ENCODE results near the gene EVI2A. TPM values are rescaled to one million over a fixed set of nuclear protein-coding genes. Genes with fewer than 3 reads are reported as not detected.

Gene EVI2A
- total RNA-seq, 1 donor from 2014 or later: not detected

DNA sequence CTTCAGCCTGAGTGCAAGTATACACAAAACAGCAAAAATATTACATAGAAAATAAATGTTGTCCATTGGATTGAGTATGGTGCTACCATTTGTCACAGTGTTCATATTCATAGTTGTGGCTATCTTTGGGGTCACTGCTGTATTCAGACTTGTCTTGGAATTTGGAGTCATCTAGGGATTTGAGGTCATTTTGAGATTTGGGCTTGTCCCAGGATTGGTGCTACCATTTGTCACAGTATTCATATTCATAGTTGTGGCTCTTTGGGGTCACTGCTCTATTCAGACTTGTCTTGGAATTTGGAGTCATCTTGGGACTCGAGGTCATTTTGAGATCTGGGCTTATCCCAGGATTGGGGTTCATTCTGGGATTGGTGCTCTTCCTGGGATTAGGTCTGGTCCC lies 49.2 kb downstream of the EVI2A start:
- Mint-ChIP-seq H3K27ac (ENCODE audit: unreplicated experiment) (no peak overlapping the region), H3K27me3 (ENCODE audit: unreplicated experiment) (no peaks in the 10 kb centered on the region), H3K4me3 (ENCODE audit: unreplicated experiment) (no peak overlapping the region), H3K9me3 (ENCODE audit: unreplicated experiment) (no peaks in the 10 kb centered on the region), H3K4me1 (ENCODE audit: unreplicated experiment) (peaks cover 16% of the 10 kb centered on the region), H3K36me3 (ENCODE audit: low read depth, unreplicated experiment) (peaks cover 26% of the 10 kb centered on the region)
- no peak for DNase-seq (ENCODE audit: low spot score)
- TF ChIP-seq, protein P1, sequence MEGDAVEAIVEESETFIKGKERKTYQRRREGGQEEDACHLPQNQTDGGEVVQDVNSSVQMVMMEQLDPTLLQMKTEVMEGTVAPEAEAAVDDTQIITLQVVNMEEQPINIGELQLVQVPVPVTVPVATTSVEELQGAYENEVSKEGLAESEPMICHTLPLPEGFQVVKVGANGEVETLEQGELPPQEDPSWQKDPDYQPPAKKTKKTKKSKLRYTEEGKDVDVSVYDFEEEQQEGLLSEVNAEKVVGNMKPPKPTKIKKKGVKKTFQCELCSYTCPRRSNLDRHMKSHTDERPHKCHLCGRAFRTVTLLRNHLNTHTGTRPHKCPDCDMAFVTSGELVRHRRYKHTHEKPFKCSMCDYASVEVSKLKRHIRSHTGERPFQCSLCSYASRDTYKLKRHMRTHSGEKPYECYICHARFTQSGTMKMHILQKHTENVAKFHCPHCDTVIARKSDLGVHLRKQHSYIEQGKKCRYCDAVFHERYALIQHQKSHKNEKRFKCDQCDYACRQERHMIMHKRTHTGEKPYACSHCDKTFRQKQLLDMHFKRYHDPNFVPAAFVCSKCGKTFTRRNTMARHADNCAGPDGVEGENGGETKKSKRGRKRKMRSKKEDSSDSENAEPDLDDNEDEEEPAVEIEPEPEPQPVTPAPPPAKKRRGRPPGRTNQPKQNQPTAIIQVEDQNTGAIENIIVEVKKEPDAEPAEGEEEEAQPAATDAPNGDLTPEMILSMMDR (IDR thresholded peaks at IDR 0.05; ENCODE audit: unreplicated experiment): no peak

- Mint-ChIP-seq H3K9me3 (ENCODE audit: unreplicated experiment) (no peaks in the 10 kb centered on the region), H3K36me3 (ENCODE audit: low read depth, unreplicated experiment) (peaks cover 28% of the 10 kb centered on the region), H3K27me3 (ENCODE audit: unreplicated experiment) (no peaks in the 10 kb centered on the region), H3K27ac (ENCODE audit: unreplicated experiment) (peak overlapping the region; percentile 91), H3K4me3 (ENCODE audit: unreplicated experiment) (no peak overlapping the region), H3K4me1 (ENCODE audit: unreplicated experiment) (peaks cover 13% of the 10 kb centered on the region)
- TF ChIP-seq, protein P1 (IDR thresholded peaks at IDR 0.05; ENCODE audit: unreplicated experiment): no peak
- DNase-seq (ENCODE audit: low spot score): peak; percentile 12
Observed at GRCh38 chr17:31269578-31269983, 51.8 kb downstream of the EVI2A start.

DNA sequence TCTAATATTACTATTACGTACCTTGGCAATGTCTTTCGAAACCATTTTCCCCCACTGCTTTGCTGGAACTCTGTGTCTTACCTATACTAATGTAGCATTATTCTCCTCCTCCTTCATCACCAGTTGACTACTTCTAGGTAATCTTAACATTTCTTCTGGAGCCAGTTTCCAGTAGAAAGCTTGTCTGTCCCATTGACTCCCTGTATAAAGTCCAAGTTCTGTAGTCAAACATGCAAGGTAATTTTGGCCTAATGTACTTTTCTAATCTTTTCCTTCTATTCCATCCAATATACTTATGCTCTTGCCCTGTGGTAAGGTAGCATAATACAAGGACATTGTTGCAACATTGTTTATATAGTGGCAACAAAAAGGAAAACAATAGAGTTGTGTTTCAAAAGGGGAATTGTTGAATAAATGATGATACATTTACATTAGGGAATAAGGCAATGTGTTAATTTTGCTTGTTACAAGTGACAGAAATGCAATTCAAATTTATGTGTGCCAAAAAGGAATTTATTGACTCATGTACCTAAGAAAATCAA lies 52.3 kb downstream of the EVI2A start:
- no peaks in the 10 kb centered on the region for H3K27me3 Mint-ChIP-seq (ENCODE audit: unreplicated experiment)
- peaks cover 28% of the 10 kb centered on the region for H3K36me3 Mint-ChIP-seq (ENCODE audit: low read depth, unreplicated experiment)
- DNase-seq (ENCODE audit: low spot score): no peak
- peaks cover 9% of the 10 kb centered on the region for H3K4me1 Mint-ChIP-seq (ENCODE audit: unreplicated experiment)
- TF ChIP-seq, protein P1 (IDR thresholded peaks at IDR 0.05; ENCODE audit: unreplicated experiment): no peak
- peak overlapping the region; percentile 12 for H3K27ac Mint-ChIP-seq (ENCODE audit: unreplicated experiment)
- H3K9me3 Mint-ChIP-seq (ENCODE audit: unreplicated experiment): no peaks in the 10 kb centered on the region
- H3K4me3 Mint-ChIP-seq (ENCODE audit: unreplicated experiment): peak overlapping the region; percentile 17

Other genes starting within 250 kb of the EVI2A start
- 52.7 TPM for gene NF1, start 226.6 kb downstream of the EVI2A start, total RNA-seq (ENCODE audit: unreplicated experiment)
- not detected for gene OMG, start 24.4 kb downstream of the EVI2A start, total RNA-seq (ENCODE audit: unreplicated experiment)
- gene EVI2B, start 7.6 kb downstream of the EVI2A start, total RNA-seq (ENCODE audit: unreplicated experiment): not detected
- 0.92 TPM for gene RAB11FIP4, start 70.1 kb upstream of the EVI2A start, total RNA-seq (ENCODE audit: unreplicated experiment)